MCF 10A (cell line): ENCODE data around the gene RAB30. TPM values are rescaled to one million over a fixed set of nuclear protein-coding genes. Genes with fewer than 3 reads are reported as not detected.

Source experiments
- BruUV-seq: library from RNA; stranded (reverse); fragments of 400-500 nt; replicated peaks from 2 replicates; lab custom pipeline; 2021; lab: Mats Ljungman, UMichigan
- CTCF ChIA-PET: fragments of 300-600 bp; sonication (Branson Sonifier 250); formaldehyde crosslinking; extraction: SDS; loops from one replicate; lab custom pipeline; 2021; ENCODE audit warnings: antibody characterized with exemption, inconsistent platforms; lab: Yijun Ruan, JAX
- POLR2A ChIA-PET: fragments of 300-600, 350-650 bp; sonication (Branson Sonifier 250); formaldehyde crosslinking; extraction: SDS; loops from one replicate; lab custom pipeline; 2020; ENCODE audit warnings: antibody characterized with exemption, inconsistent platforms; lab: Yijun Ruan, JAX
- DNase-seq: peaks from one replicate; pipeline ENCODE4 v3.0.0-alpha.2; 2018; ENCODE audit not compliant: unreplicated experiment
- H3K27ac Mint-ChIP-seq: one replicate; pipeline ENCODE4 v1.8.0; 2022; ENCODE audit warnings: mild to moderate bottlenecking, low read depth, mixed read lengths; ENCODE audit not compliant: unreplicated experiment
- H3K27me3 Mint-ChIP-seq: one replicate; pipeline ENCODE4 v1.8.0; 2022; ENCODE audit warnings: mixed read lengths; ENCODE audit not compliant: insufficient read depth, unreplicated experiment
- H3K36me3 Mint-ChIP-seq: one replicate; pipeline ENCODE4 v1.8.0; 2022; ENCODE audit warnings: mild to moderate bottlenecking, moderate library complexity, mixed read lengths; ENCODE audit not compliant: insufficient read depth, unreplicated experiment
- H3K4me1 Mint-ChIP-seq: one replicate; pipeline ENCODE4 v1.8.0; 2022; ENCODE audit warnings: mixed read lengths; ENCODE audit not compliant: insufficient read depth, unreplicated experiment
- H3K4me3 Mint-ChIP-seq: one replicate; pipeline ENCODE4 v1.8.0; 2022; ENCODE audit warnings: mild to moderate bottlenecking, moderate library complexity, mixed read lengths; ENCODE audit not compliant: unreplicated experiment
- H3K9me3 Mint-ChIP-seq: one replicate; pipeline ENCODE4 v1.8.0; 2022; ENCODE audit warnings: mixed read lengths; ENCODE audit not compliant: unreplicated experiment
- CTCF ChIP-seq: fragments of 200-600 bp; IDR thresholded peaks from one replicate; pipeline ENCODE4 v1.8.0; 2022; ENCODE audit warnings: antibody characterized with exemption, mild to moderate bottlenecking; ENCODE audit not compliant: unreplicated experiment
- intact Hi-C: fragments of 100-400 bp; cut with micrococcal nuclease; formaldehyde crosslinking; loops from 2 replicates; pipeline ENCODE4 v1.14.1; 2022
- total RNA-seq: library from RNA; stranded (reverse); gene quantifications from 2 replicates; pipeline ENCODE4 v1.2.3, GENCODE V29; 2022

RAB30 gene
- total RNA-seq, 1 experiment from 2014 or later, result 12.5 TPM

- ChIA-PET POLR2A (interaction anchor here (0.6 to 1.2 kb wide), 3 partner anchors 64 to 232 kb away, joined by 3 read pairs; no protein-coding TSS in a partner anchor), CTCF (interaction anchor here (0.7 to 3.5 kb wide), 5 partner anchors 11 to 323 kb away, joined by 3 to 24 read pairs (median 3); no protein-coding TSS in a partner anchor)
- Mint-ChIP-seq H3K27ac (no peak overlapping the region), H3K4me3 (no peak overlapping the region), H3K36me3 (peaks cover 10% of the 10 kb centered on the region), H3K4me1 (no peaks in the 10 kb centered on the region), H3K27me3 (no peaks in the 10 kb centered on the region), H3K9me3 (no peaks in the 10 kb centered on the region)
- peak; percentile 50 for TF ChIP-seq CTCF
- DNase-seq, result peak; percentile 73
- BruUV-seq, result no TSS peak
- intact Hi-C loops, result loop anchor here (1.0 kb wide), 2 partner anchors 60 to 144 kb away; partner anchors contain the start of gene RAB30
Observed at GRCh38 chr11:82927264-82927880, 144.3 kb downstream of the RAB30 start.

DNA sequence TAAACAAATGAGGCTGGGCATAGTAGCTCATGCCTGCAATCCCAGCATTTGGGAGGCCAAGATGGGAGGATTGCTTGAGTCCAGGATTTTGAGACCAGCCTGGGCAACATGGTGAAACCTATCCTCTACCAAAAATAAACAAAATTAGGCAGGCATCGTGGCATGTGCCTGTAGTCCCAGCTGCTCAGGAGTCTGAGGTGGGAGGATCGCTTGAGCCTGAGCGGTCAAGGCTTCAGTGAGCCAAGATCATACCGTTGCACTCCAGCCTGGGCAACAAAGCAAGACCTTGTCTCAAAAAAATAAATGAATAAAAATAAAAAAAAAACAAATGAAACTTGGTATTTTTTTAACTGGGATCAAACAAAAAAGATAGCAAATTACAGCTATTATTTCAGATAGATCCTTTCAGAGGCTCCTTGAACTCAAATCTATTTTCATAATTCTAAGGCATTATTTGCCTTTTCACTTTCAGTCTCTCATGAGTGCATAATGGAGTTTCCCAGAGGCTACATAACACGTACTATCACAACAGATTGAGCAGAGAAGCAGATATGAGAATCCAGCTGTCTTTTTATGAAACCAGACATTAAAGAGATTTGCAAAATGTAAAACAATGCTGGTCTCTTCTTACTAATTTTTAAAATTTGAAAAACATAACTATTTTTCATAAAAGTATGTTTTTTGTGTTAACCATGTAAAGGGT, 147.0 kb downstream of the RAB30 start:
- intact Hi-C loops, result no loop called here
- no TSS peak for BruUV-seq
- Mint-ChIP-seq H3K9me3 (no peaks in the 10 kb centered on the region), H3K4me1 (no peaks in the 10 kb centered on the region), H3K27me3 (no peaks in the 10 kb centered on the region), H3K4me3 (no peak overlapping the region), H3K27ac (no peak overlapping the region), H3K36me3 (peaks cover 5% of the 10 kb centered on the region)
- no peak for DNase-seq
- ChIA-PET CTCF (interaction anchor here (0.6 to 3.5 kb wide), 9 partner anchors 29 to 325 kb away, joined by 3 to 24 read pairs (median 3); no protein-coding TSS in a partner anchor), POLR2A (interaction anchor here (0.6 to 0.7 kb wide), 3 partner anchors 197 to 296 kb away, joined by 3 read pairs; no protein-coding TSS in a partner anchor)
- no peak for TF ChIP-seq CTCF

Other genes with a start within 250 kb of the RAB30 start
- 17.3 and 22.7 TPM in 2 replicates for gene PRCP, start 171.5 kb downstream of the RAB30 start, total RNA-seq
- 3.6 and 7.7 TPM in 2 replicates for gene DDIAS, start 170.2 kb downstream of the RAB30 start, total RNA-seq
- gene PCF11, start 85.2 kb upstream of the RAB30 start, total RNA-seq, result 57.5 and 61.4 TPM in 2 replicates
- 8.6 and 13.5 TPM in 2 replicates for gene ANKRD42, start 121.8 kb upstream of the RAB30 start, total RNA-seq
- gene CCDC90B, start 214.5 kb upstream of the RAB30 start, total RNA-seq, result 69.1 and 72.9 TPM in 2 replicates